HG03139 (cell line): Measurements from ENCODE around the gene SPON1.
"Not testable (repeated sequence)": the region's sequence is repeated elsewhere in the genome, so short reads cannot be mapped to it uniquely, and the experiment has no call there.

Source experiments
- ATAC-seq: cut with Tn5 transposase; IDR thresholded peaks from one replicate; pipeline ENCODE4 v1.9.1; 2021; ENCODE audit not compliant: unreplicated experiment

The SPON1 gene

GRCh38 chr11:13962562-13963168 lies at the start of gene SPON1:
TSS of gene SPON1 (plus strand) at chr11:13962723. CDS start at chr11:13962905, 182 bp downstream.
- no peak for ATAC-seq

GRCh38 chr11:13917264-13917663 lies 45.3 kb upstream of the SPON1 start:
- ATAC-seq: no peak

GRCh38 chr11:13917904-13918303 lies 44.6 kb upstream of the SPON1 start:
- no peak for ATAC-seq

- ATAC-seq: no peak
These were observed 41.8 kb upstream of the SPON1 start for GRCh38 chr11:13920756-13921155.

GRCh38 chr11:13921545-13921944 lies 41.0 kb upstream of the SPON1 start:
- ATAC-seq: no peak

- no peak for ATAC-seq
These were observed 39.3 kb upstream of the SPON1 start for GRCh38 chr11:13923182-13923581.

GRCh38 chr11:13923716-13924650 lies 38.5 kb upstream of the SPON1 start:
- ATAC-seq: peak; percentile 83

GRCh38 chr11:13924801-13925327 lies 37.7 kb upstream of the SPON1 start:
- ATAC-seq: no peak

GRCh38 chr11:13926366-13926765 lies 36.2 kb upstream of the SPON1 start:
- ATAC-seq: not testable (repeated sequence)

- ATAC-seq: no peak
These were observed 35.5 kb upstream of the SPON1 start for GRCh38 chr11:13926981-13927380.

GRCh38 chr11:13927481-13927880 lies 35.0 kb upstream of the SPON1 start:
- ATAC-seq: no peak

GRCh38 chr11:13928566-13929251 lies 33.8 kb upstream of the SPON1 start:
- no peak for ATAC-seq

GRCh38 chr11:13929395-13929891 lies 33.1 kb upstream of the SPON1 start:
- no peak for ATAC-seq

GRCh38 chr11:13931356-13931755 lies 31.2 kb upstream of the SPON1 start:
- no peak for ATAC-seq

- not testable (repeated sequence) for ATAC-seq
These were observed 25.4 kb upstream of the SPON1 start for GRCh38 chr11:13937154-13937553.

- not testable (repeated sequence) for ATAC-seq
These were observed 23.7 kb upstream of the SPON1 start for GRCh38 chr11:13938829-13939228.

GRCh38 chr11:13939961-13940906 lies 22.3 kb upstream of the SPON1 start:
- no peak for ATAC-seq

GRCh38 chr11:13940907-13941256 lies 21.6 kb upstream of the SPON1 start:
- ATAC-seq: no peak

- no peak for ATAC-seq
These were observed 20.7 kb upstream of the SPON1 start for GRCh38 chr11:13941775-13942174.

- no peak for ATAC-seq
These were observed 20.1 kb upstream of the SPON1 start for GRCh38 chr11:13942378-13942777.
